NOMO-1 treated with dmso at 0.1 percent for 144 hours (cell line): Measurements from ENCODE around the gene BRI3.
A peak's percentile ranks its signal among the peaks of the same experiment; 100 is the strongest.

Experiments used
- DNase-seq: peaks from one replicate; lab custom pipeline; 2025; ENCODE audit not compliant: unreplicated experiment; lab: John Stamatoyannopoulos, UW

The BRI3 gene

GRCh38 chr7:98286701-98287485 lies 5.4 kb downstream of the BRI3 start:
- DNase-seq, result no peak

- no peak for DNase-seq
Measured at GRCh38 chr7:98287486-98287959, 6.0 kb downstream of the BRI3 start.

- DNase-seq, result no peak
Measured at GRCh38 chr7:98288064-98288823, 6.8 kb downstream of the BRI3 start.

- no peak for DNase-seq
Measured at GRCh38 chr7:98289333-98289875, 7.9 kb downstream of the BRI3 start.

- DNase-seq, result no peak
Measured at GRCh38 chr7:98291717-98292116, 10.2 kb downstream of the BRI3 start.

- DNase-seq, result no peak
Measured at GRCh38 chr7:98293265-98293664, 11.8 kb downstream of the BRI3 start.

- no peak for DNase-seq
Measured at GRCh38 chr7:98293746-98294145, 12.3 kb downstream of the BRI3 start.

GRCh38 chr7:98294326-98294725 lies 12.8 kb downstream of the BRI3 start:
- DNase-seq, result no peak

GRCh38 chr7:98294798-98295382 lies 13.4 kb downstream of the BRI3 start:
- DNase-seq, result peak; percentile 16

GRCh38 chr7:98295467-98296192 lies 14.1 kb downstream of the BRI3 start:
- no peak for DNase-seq

- DNase-seq, result no peak
Measured at GRCh38 chr7:98296833-98297232, 15.3 kb downstream of the BRI3 start.

- DNase-seq, result no peak
Measured at GRCh38 chr7:98297626-98298286, 16.3 kb downstream of the BRI3 start.

GRCh38 chr7:98300595-98301372 lies 19.3 kb downstream of the BRI3 start:
- DNase-seq, result no peak

- no peak for DNase-seq
Measured at GRCh38 chr7:98301693-98302470, 20.4 kb downstream of the BRI3 start.

GRCh38 chr7:98303176-98303865 lies 21.8 kb downstream of the BRI3 start:
- no peak for DNase-seq

- DNase-seq, result no peak
Measured at GRCh38 chr7:98303906-98304305, 22.4 kb downstream of the BRI3 start.

GRCh38 chr7:98305951-98306535 lies 24.6 kb downstream of the BRI3 start:
- DNase-seq, result no peak

GRCh38 chr7:98307971-98308466 lies 26.5 kb downstream of the BRI3 start:
- no peak for DNase-seq
